ENCODE results near the gene CYB5D1. TPM values are rescaled to one million over a fixed set of nuclear protein-coding genes. Genes with fewer than 3 reads are reported as not detected.
"Not testable (repeated sequence)": the region's sequence is repeated elsewhere in the genome, so short reads cannot be mapped to it uniquely, and the experiment has no call there.

The CYB5D1 gene
- 8.8 TPM for total RNA-seq

GRCh38 chr17:7857713-7858521 lies at the start of gene CYB5D1:
TSS of gene CYB5D1 (plus strand) at chr17:7858003. CDS start at chr17:7858135, 132 bp downstream.
- H3K9me3 ChIP-seq (ENCODE audit: low read depth, low read length), result no peaks in the 10 kb centered on the region
- no peaks in the 10 kb centered on the region for H3K27me3 ChIP-seq (ENCODE audit: insufficient read depth, low read length)
- H3K4me3 ChIP-seq (ENCODE audit: low read length), result peak within 1 kb of the TSS; percentile 52
- H3K4me1 ChIP-seq (ENCODE audit: insufficient read depth, low read length), result peaks cover 33% of the 10 kb centered on the region

GRCh38 chr17:7809086-7809790 lies 48.6 kb upstream of the CYB5D1 start:
- no peaks in the 10 kb centered on the region for H3K27me3 ChIP-seq (ENCODE audit: insufficient read depth, low read length)
- no peaks in the 10 kb centered on the region for H3K9me3 ChIP-seq (ENCODE audit: low read depth, low read length)
- no peak overlapping the region for H3K4me3 ChIP-seq (ENCODE audit: low read length)
- no peaks in the 10 kb centered on the region for H3K4me1 ChIP-seq (ENCODE audit: insufficient read depth, low read length)

GRCh38 chr17:7809791-7810343 lies 47.9 kb upstream of the CYB5D1 start:
- H3K4me3 ChIP-seq (ENCODE audit: low read length), result not testable (repeated sequence)

GRCh38 chr17:7811251-7811650 lies 46.6 kb upstream of the CYB5D1 start:
- Histone ChIP-seq H3K27me3 (ENCODE audit: insufficient read depth, low read length) (no peaks in the 10 kb centered on the region), H3K4me1 (ENCODE audit: insufficient read depth, low read length) (no peaks in the 10 kb centered on the region), H3K4me3 (ENCODE audit: low read length) (no peak overlapping the region), H3K9me3 (ENCODE audit: low read depth, low read length) (no peaks in the 10 kb centered on the region)

More at GRCh38 chr17:7809791-7810343, 47.9 kb upstream of the CYB5D1 start:
- H3K9me3 ChIP-seq (ENCODE audit: low read depth, low read length); H3K4me1 ChIP-seq (ENCODE audit: insufficient read depth, low read length); H3K27me3 ChIP-seq (ENCODE audit: insufficient read depth, low read length): not testable (repeated sequence)

- Histone ChIP-seq H3K9me3 (ENCODE audit: low read depth, low read length) (no peaks in the 10 kb centered on the region), H3K4me1 (ENCODE audit: insufficient read depth, low read length) (no peaks in the 10 kb centered on the region), H3K27me3 (ENCODE audit: insufficient read depth, low read length) (no peaks in the 10 kb centered on the region), H3K4me3 (ENCODE audit: low read length) (no peak overlapping the region)
Observed at GRCh38 chr17:7814969-7815368, 42.8 kb upstream of the CYB5D1 start.

- H3K4me3 ChIP-seq (ENCODE audit: low read length), result no peak overlapping the region
- H3K9me3 ChIP-seq (ENCODE audit: low read depth, low read length), result no peaks in the 10 kb centered on the region
- H3K4me1 ChIP-seq (ENCODE audit: insufficient read depth, low read length), result no peaks in the 10 kb centered on the region
- no peaks in the 10 kb centered on the region for H3K27me3 ChIP-seq (ENCODE audit: insufficient read depth, low read length)
Observed at GRCh38 chr17:7816926-7817642, 40.7 kb upstream of the CYB5D1 start.

GRCh38 chr17:7817643-7817964 lies 40.2 kb upstream of the CYB5D1 start:
- Histone ChIP-seq H3K4me1 (ENCODE audit: insufficient read depth, low read length) (no peaks in the 10 kb centered on the region), H3K27me3 (ENCODE audit: insufficient read depth, low read length) (no peaks in the 10 kb centered on the region), H3K9me3 (ENCODE audit: low read depth, low read length) (no peaks in the 10 kb centered on the region), H3K4me3 (ENCODE audit: low read length) (no peak overlapping the region)

- Histone ChIP-seq H3K4me3 (ENCODE audit: low read length) (no peak overlapping the region), H3K9me3 (ENCODE audit: low read depth, low read length) (no peaks in the 10 kb centered on the region), H3K4me1 (ENCODE audit: insufficient read depth, low read length) (no peaks in the 10 kb centered on the region), H3K27me3 (ENCODE audit: insufficient read depth, low read length) (no peaks in the 10 kb centered on the region)
Observed at GRCh38 chr17:7818026-7818425, 39.8 kb upstream of the CYB5D1 start.

GRCh38 chr17:7818746-7819645 lies 38.8 kb upstream of the CYB5D1 start:
- no peaks in the 10 kb centered on the region for H3K27me3 ChIP-seq (ENCODE audit: insufficient read depth, low read length)
- no peaks in the 10 kb centered on the region for H3K9me3 ChIP-seq (ENCODE audit: low read depth, low read length)
- H3K4me1 ChIP-seq (ENCODE audit: insufficient read depth, low read length), result no peaks in the 10 kb centered on the region

GRCh38 chr17:7820231-7820630 lies 37.6 kb upstream of the CYB5D1 start:
- no peaks in the 10 kb centered on the region for H3K9me3 ChIP-seq (ENCODE audit: low read depth, low read length)
- no peak overlapping the region for H3K4me3 ChIP-seq (ENCODE audit: low read length)
- no peaks in the 10 kb centered on the region for H3K4me1 ChIP-seq (ENCODE audit: insufficient read depth, low read length)
- H3K27me3 ChIP-seq (ENCODE audit: insufficient read depth, low read length), result no peaks in the 10 kb centered on the region

More at GRCh38 chr17:7818746-7819645, 38.8 kb upstream of the CYB5D1 start:
- H3K4me3 ChIP-seq (ENCODE audit: low read length), result no peak overlapping the region

- Histone ChIP-seq H3K9me3 (ENCODE audit: low read depth, low read length) (no peaks in the 10 kb centered on the region), H3K4me1 (ENCODE audit: insufficient read depth, low read length) (no peaks in the 10 kb centered on the region), H3K4me3 (ENCODE audit: low read length) (no peak overlapping the region), H3K27me3 (ENCODE audit: insufficient read depth, low read length) (no peaks in the 10 kb centered on the region)
Observed at GRCh38 chr17:7822126-7822525, 35.7 kb upstream of the CYB5D1 start.

- no peaks in the 10 kb centered on the region for H3K4me1 ChIP-seq (ENCODE audit: insufficient read depth, low read length)
- H3K27me3 ChIP-seq (ENCODE audit: insufficient read depth, low read length), result no peaks in the 10 kb centered on the region
- no peak overlapping the region for H3K4me3 ChIP-seq (ENCODE audit: low read length)
- H3K9me3 ChIP-seq (ENCODE audit: low read depth, low read length), result no peaks in the 10 kb centered on the region
Observed at GRCh38 chr17:7823581-7824001, 34.2 kb upstream of the CYB5D1 start.

GRCh38 chr17:7824021-7824924 lies 33.5 kb upstream of the CYB5D1 start:
- H3K9me3 ChIP-seq (ENCODE audit: low read depth, low read length), result no peaks in the 10 kb centered on the region
- no peaks in the 10 kb centered on the region for H3K27me3 ChIP-seq (ENCODE audit: insufficient read depth, low read length)
- no peaks in the 10 kb centered on the region for H3K4me1 ChIP-seq (ENCODE audit: insufficient read depth, low read length)
- H3K4me3 ChIP-seq (ENCODE audit: low read length), result no peak overlapping the region
